HTR-8/SVneo (cell line): Measurements from ENCODE around the gene PREX1.
"Not testable (repeated sequence)": the region's sequence is repeated elsewhere in the genome, so short reads cannot be mapped to it uniquely, and the experiment has no call there.

ENCODE experiments used
- DNase-seq: peaks from one replicate; pipeline ENCODE4 v3.0.0; 2011; ENCODE audit warnings: low spot score, mixed read lengths; ENCODE audit not compliant: insufficient read length
- FAIRE-seq: peaks from 2 replicates; lab custom pipeline; 2011; peaks lifted over from hg19 to GRCh38; lab: Jason Lieb, UNC

The PREX1 gene

DNA sequence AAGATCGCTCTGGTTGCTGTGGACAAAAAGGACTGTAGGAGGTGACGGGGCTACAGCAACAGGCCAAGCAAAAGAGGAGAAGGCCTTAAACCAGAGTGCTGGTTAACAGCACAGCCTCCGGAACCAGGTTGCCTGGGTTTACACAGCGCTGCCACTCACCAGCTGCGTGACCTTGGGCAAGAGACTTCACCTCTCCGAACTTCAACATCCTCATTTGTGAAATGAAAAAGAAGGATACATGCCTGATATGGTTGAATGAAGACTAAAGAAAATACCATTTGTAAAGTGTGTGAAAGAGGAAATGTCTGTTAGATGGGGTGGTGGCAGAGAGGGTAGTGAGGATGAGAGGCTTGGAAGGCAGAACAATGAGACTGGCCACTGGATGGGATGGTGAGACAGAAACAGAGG lies 44.9 kb downstream of the PREX1 start:
- FAIRE-seq: peak; percentile 71
- DNase-seq: no peak

DNA sequence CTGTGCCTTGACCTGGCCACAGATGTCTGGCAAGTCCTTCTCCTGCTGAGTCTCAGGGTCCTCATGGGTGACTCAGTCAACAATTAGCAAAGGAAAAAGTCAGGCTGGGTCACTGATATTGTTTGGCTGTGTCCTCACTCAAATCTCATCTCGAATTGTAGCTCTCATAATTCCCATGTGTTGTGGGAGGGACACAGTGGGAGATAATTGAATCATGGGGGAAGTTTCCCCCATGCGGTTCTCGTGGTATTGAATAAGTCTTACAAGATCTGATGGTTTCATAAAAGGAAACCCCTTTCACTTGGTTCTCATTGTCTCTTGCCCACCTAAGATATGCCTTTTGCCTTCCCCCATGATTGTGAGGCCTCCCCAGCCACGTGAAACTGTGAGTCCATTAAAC lies 45.7 kb downstream of the PREX1 start:
- FAIRE-seq: no peak
- DNase-seq: no peak

DNA sequence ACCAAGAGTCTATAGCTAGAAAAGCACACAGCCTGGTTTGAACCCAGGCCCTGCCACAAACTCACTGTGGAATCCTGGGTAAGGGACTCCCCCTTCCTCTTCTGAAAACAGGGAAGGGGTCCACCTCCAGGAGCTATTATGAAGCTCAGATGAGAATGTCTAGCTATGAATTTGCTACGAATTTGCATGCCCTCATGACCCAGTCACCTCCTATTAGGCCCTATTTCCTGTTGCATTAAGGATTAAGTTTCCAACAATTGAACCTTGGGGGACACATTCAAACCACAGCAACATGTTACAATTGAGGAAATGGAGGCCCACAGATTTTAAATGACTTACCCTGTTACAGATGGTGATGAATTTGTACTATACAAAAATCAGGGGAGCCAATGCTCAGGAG lies 46.2 kb downstream of the PREX1 start:
- FAIRE-seq: no peak
- no peak for DNase-seq

DNA sequence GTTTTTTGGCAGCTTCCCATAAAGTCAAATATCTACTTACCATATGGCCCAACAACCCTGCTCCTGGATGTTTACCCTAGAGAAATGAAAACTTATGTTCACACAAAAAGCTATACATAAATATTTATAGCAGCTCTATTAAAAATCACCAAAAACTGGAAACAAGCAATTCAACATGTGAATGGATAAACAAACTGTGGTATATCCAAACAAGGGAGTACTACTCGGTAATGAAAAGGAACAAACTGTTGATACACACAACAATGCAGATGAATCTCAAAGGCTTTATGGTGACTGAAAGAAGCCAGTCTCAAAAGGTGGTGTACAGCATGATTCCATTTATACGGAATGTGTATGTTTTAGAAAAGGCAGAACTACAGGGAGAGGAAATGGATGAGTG lies 48.4 kb downstream of the PREX1 start:
- FAIRE-seq (peak; percentile 57), DNase-seq (no peak)

DNA sequence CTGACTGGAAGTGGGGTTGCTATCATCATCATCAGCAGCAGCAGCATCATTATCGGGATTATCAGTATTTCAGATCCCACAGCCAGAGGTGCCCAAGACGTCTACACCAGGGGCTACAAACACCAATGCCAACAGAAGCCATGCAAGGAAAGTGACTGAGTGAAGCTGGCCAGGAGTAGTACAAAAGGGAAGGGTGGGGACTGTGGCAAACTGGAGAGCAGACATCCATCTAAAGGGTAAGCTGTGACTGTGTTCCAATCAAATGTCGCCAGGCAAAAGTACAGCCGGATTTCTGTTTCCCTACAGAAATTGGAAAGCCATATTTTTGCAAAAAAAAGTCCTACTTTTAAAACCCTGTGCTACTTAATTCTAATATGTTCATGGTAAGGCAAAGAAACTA lies 50.0 kb downstream of the PREX1 start:
- FAIRE-seq (no peak), DNase-seq (no peak)

DNA sequence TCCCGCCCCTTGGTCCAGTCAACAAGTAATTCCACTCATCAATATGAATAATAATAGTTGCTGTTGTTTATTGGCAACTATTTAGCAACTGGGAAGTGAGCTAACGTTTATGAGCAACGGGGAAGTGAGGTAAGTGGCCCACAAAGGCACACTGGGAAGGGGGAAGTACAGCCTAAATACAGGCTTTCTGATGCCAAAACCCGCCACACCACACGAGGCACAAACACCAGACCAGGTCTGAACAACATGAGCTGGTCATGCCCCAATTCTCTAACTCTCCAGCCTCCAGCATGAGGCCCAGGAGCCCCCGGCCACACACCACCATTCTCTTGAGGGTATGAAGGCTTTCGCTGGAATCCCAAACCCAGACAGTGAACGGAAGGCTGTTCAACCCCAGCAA lies 50.8 kb downstream of the PREX1 start:
- DNase-seq (no peak), FAIRE-seq (no peak)

DNA sequence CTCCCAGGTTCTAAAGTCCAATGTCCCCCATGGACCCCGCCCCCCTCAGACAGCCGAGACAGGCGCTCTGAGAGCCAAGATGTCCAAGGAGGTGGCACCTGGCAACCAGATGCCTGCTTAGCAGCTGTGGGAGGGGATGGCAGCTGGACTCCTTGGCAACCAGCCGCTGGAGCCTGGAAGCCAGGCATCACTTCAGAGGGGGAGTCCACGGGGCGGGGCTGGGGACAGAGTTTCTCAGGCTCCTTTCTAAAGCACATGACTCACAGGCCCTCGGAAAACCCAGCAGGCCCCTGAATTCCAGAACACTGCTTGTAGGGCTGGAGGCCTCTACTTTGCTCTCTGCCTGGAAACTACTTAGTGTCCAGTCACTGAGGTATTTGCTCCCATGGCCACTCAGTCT lies 51.5 kb downstream of the PREX1 start:
- no peak for FAIRE-seq
- no peak for DNase-seq

DNA sequence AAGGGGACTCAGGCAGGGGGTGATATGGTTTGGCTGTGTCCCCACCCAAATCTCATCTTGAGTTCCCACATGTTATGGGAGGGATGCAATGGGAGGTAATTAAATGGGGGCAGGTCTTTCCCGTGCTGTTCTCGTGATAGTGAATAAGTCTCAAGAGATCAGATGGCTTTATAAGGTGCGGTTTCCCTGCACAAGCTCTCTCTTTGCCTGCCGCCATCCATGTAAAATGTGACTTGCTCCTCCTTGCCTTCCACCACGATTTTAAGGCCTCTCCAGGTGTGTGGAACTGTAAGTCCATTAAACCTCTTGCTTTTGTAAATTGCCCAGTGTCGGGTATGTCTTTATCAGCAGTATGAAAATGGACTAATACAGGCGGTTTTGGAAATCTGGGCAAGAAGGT lies 52.3 kb downstream of the PREX1 start:
- DNase-seq, FAIRE-seq: not testable (repeated sequence)

DNA sequence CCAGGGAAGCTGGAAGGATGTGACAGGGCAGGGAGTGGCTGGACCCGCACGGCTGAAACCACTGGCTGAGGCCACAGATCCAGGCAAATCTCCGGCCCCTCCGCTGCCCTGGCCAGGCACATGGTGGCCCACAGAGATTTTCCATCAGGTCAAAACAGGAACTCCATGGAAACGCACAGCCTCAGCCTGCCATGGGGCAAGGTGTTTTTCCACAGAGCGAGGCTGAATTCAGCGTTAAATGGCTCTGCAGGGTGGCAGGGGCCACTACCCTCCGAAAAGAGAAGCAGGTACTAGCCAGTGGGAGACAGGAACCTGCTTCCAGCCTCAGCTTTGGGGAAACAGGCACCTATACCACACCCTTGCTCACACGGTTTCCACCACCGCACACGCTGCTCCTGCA lies 53.1 kb downstream of the PREX1 start:
- DNase-seq (no peak), FAIRE-seq (no peak)

DNA sequence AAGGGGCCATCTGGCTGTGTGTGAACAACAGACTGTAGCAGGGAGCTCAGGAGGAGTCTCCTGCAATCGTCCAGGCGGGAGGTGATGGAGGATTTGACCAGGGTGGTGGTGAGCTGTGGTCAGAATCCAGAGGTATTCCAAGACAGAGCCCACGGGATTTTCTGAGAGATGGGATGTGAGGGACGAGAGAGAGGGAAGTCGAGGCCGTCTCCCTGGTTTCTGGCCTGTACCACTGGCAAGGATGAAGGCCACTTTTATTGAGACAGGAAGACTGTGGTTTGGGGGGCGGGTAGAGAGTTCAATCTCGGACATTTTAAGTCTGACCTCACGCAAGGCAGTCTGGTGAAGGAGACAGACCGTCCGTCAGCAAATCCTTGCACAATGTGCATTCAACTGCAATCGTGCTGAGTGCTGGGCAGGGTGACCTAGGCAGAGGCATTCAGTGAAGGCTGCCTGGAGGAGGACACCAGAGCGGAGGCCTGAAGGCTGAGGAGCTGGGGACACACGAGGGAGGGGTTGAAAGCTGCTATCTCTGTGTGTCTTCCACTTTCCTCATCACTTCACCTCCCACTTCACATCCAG lies 53.9 kb downstream of the PREX1 start:
- DNase-seq (no peak), FAIRE-seq (peak; percentile 9)

DNA sequence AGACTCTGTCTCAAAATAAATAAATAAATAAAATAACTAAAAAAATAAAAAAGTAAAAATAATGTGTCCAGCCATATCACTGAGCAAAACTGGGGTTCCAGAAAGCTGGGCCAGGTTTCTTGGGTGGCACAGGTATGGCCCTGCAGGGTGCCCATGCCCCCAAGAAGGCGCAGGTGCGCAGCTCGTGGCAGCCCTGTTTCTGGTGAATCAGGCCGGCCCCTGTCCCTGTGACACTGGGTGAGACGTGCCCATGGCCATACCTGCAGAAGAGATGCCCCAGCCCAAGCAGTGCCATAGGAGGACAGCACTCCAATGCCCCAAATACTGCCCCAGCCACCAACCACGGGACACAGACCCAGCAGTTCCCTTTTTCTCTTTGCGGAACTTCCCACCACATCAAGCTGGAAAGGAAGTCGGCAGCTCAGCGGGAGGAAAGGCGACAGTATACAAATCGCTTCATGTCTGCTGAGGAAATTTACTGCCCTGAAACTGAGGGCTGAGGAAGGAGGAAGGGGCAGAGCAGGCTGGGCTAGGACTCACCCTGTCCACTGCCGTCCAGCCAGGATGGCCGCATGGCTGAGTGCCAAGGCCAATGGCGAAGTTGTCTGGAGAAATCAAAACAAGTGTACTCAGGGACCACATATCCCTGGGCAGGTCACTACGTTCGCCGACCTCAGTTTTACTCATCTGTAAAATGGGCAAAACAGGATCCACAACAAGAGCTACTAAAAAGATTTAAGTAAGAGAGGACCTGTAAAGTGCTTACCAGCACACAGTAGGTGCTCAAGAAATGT lies 55.4 kb downstream of the PREX1 start:
- FAIRE-seq (peak; percentile 40), DNase-seq (no peak)

DNA sequence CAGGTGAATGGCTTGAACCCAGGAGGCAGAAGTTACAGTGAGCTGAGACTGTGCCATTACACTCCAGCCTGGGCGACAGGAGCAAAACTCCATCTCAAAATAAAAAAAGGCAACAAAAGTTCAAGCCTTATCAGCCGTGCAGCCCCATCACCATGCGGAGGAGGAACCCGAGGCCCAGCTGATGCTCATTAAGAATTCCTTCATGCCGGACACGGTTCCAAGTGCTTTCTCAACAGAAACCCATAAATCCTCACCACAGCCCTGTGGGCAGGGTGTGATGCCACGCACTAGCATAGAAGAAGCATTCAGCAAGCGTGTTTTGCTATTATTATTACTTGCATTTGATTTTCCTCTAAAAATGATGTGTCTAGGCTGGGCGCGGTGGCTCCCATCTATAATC lies 56.3 kb downstream of the PREX1 start:
- FAIRE-seq (no peak), DNase-seq (no peak)

DNA sequence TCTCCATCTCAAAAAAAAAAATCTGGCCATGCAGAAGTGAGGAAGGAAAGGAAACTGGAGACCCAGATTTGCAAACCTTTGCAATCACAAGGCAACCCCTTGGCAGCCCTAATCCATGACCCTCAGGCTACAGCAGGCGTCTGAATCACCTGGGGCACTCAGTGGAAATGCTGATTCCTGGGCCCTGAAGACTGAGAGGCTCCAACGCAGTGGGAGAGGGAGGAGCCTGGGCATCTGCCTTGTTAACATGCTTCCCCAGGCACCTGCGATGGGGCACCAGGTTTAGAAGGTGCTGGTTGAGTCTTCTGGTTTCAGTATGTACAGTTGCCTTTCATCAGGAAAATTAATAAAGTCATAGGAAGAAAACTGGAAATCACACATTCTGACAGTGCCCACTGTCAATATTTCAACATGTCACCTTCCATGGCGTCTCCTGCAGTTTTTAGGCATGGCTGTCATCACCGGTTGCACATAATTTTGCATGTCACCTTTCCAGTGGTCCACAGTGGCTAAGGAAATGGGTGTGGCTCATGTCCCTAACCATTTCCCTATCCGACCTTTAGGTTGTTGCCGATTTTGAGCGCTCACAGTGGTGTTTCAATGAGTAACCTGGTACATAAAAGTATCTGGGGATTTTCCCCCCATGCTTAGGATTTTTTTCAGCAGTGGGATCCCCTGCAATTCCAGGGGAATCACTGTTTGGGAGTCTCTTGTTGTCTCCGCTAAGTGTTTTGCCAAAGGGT lies 56.9 kb downstream of the PREX1 start:
- no peak for FAIRE-seq
- DNase-seq: no peak

DNA sequence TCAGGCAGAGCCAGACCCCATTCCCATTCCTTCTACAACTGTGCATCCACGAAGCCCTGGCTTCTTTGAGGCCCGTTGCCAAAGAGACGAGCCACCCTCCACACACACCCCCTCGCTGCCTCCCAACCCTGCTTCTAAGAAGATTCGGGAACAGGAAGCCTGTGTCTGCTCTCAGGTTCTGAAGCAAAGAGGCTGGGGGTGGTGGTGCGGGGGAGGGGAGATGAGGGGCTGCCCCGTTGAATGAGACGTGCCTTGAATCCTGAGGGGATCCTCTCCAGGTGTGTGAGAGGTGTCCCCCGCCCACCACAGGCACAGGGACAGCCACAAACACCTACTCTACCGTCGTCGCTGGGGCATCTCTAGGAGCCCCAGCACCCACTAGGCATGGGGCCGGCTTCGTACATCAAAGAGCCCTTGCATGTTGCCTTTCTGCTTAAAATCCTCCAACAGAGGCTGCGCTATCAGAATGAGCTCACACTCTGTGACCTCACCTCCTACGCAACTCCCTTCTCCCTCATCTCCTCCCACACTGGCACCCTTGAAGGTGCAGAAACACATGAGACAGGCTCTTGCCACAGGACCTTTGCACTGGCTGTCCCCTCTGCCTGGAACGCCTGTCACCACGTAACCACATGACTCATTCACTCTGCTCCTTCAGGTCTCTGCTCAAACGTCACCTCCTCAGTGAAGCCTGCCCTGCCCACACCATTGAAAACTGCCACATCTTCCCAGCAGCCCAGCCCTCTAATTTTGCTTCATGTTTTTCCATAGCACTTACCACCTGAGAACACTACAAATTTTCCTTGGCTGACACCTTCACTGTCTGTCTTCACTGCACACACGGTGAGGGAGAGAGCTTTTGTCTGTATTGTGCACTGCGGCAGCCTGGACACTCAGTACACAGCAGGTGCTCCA lies 58.5 kb downstream of the PREX1 start:
- FAIRE-seq: no peak
- DNase-seq: no peak

DNA sequence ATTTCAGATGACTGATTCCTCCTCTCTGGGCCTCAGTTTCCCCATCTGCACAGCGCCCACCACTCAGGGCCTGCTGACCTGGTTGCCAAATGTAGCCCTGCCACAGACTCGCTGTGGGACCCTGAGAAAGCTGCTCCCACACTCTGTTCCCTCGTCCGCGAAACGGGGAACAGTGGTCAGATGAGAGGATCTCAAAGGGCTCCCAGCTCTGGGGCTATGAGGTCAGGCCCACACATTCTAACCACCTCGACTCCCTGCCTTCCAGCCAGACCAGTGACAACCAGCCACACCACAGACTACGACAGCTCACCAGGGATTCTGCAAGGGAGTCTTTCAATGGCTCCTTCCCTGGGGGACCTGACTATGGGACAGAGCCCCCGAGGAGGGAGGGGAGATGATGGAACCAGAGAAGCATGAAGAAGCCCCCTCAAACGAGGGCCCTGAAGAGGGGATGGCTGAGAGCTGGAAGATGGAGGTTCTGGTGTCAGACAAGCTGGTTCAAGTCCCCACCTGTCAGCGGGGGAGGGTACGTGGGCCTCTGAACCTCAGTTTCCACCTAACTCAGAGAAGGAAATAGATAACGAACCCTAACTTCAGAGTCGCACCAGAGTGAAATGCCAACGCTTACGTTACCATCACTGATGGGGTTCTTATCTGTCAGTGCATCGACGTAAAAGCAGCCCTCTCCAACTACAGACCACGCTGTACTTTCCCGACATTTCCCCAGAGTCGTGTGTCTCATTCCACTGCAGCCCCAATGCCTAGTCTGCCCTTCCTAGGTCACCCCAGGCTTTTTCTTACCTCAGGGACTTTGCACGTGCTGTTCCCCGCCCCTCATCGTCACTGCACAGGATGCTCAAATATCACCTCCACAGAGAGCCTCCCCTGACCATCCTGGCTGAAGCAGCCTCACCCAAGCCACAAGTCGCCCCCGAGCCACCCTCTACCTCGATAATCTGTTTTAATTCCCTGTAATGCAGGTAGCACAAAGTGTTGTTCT lies 60.5 kb downstream of the PREX1 start:
- no peak for FAIRE-seq
- DNase-seq: no peak

DNA sequence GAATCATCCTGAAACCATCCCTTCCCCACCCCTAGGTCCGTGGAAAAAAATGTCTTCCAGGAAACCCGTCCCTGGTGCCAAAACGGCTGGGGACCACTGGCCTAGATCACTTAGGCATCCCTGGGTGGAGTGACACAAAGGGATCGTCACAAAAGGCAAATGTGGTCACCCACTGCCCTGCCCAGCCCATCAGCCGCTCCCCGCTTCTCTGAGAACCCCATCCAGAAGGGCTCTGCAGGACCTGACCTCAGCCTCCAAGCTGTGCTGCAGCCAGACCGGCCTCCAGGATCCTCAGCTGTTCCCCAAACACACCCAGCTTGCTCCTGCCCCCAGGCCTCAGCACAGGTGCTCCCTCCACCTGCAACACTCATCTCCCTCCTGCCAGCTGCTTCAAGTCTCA lies 61.6 kb downstream of the PREX1 start:
- FAIRE-seq (no peak), DNase-seq (no peak)

DNA sequence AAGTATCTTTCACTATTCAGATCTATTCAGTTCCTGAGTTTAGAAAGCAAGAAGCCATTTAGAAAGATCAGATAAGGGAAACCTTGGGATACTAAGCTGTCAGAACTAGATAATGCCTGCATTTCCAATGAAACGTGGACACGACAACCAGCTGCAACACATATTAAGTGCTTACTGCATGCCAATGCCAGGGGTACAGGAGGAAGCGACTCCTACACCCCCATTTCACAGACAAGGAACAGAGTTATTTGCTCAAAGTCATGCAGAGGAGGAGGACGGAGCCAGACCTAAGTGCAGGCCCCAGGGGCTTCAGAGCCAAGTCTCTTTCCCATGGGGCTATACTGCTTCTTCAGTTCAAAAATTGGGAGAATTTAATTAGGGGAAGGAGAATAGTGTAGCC lies 62.4 kb downstream of the PREX1 start:
- no peak for DNase-seq
- no peak for FAIRE-seq

DNA sequence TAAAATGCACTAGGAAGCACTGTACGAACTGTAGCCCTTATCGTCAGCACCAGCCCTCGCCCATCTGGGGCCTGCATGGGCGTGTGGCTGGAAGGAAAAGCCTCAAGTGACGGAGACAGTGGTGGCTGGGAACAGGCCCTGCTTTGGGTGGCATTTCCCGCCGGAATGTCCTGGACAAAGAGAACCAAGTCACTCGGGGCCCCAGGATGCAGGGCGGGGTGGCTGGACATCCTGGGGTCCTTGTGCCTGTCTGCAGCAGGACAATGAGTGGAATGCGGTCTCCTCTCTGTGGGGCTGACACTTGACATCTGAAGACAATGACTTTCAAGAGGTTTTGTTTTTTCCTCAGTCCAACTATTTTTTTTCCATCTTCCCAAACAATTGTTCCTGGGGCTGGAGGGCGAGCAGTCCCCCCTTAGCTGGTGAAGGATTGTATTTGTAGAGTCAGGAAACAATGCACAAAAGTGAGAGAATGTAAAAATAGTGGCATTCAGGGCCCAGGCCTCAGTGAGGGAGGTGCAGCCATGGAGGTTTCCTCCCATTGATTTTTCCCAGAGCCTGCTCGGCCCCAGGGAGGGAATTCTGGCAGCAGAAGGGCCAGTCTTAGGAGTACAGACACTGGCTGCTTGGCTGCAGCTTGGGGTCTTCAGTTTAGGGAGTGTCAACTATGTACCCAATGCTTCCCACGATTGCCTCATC lies 64.4 kb downstream of the PREX1 start:
- DNase-seq: no peak
- FAIRE-seq: no peak

DNA sequence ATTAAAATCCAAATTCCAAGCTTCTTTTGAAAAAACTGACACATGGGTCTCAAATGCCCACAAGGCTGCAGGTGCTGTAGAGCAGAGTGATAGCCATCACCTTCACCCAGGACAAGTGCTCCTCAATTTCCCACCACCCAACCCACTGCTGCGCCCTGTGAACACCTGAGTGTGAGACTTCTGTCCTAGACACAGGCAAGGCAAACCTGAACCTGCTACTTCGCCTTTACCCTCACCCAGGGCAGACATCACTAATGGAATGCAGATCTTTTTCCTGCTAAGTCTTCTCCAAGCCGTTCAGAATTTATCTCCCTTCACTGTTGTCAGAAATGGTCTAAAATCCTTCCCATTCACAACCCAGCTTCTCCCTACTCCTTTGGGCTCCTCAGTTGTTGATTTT lies 65.9 kb downstream of the PREX1 start:
- FAIRE-seq: peak; percentile 49
- no peak for DNase-seq
